Stomach (tissue), 9 donors: Measurements from ENCODE around the gene CDC14A. TPM values are rescaled to one million over a fixed set of nuclear protein-coding genes. Genes with fewer than 3 reads are reported as not detected.

Experiments used
- DNase-seq, 2 donors: peaks; one replicate each; pipeline versions ENCODE4 v3.0.0 to v3.0.0-alpha.2; 2013 to 2019
- H3K27ac ChIP-seq, 5 donors: fragments of 200-600 bp in 4 of 5; sonication (generic) in 4 of 5; one replicate each; pipeline ENCODE4 v1.5.1; 2013 to 2019; ENCODE audit warnings: mild to moderate bottlenecking in 1 of 5, moderate library complexity in 1 of 5
- H3K27me3 ChIP-seq, 3 donors: fragments of 200-600 bp; sonication (generic); one replicate each; pipeline ENCODE4 v1.5.1; 2017 to 2019; ENCODE audit warnings: mixed run types in 1 of 3
- H3K36me3 ChIP-seq, 4 donors: fragments of 200-600 bp; sonication (generic); 1 replicate in 3 of 4; 2 replicates in 1 of 4; pipeline ENCODE4 v1.5.1; 2016 to 2019
- H3K4me1 ChIP-seq, 4 donors: fragments of 200-600 bp; sonication (generic); one replicate each; pipeline ENCODE4 v1.5.1; 2016 to 2019
- H3K4me3 ChIP-seq, 4 donors: fragments of 200-600 bp; sonication (generic) in 3 of 4; one replicate each; pipeline ENCODE4 v1.5.1; 2016 to 2019; ENCODE audit warnings: mild to moderate bottlenecking in 1 of 4
- H3K9me3 ChIP-seq, 4 donors: fragments of 200-600 bp; sonication (generic); one replicate each; pipeline ENCODE4 v1.5.1; 2016 to 2019
- EP300 ChIP-seq: sonication (generic); formaldehyde crosslinking; IDR thresholded peaks from one replicate; pipeline ENCODE4 v1.6.1; 2017; ENCODE audit warnings: antibody characterized with exemption
- POLR2A ChIP-seq, 4 donors: fragments of 450-650 bp; IDR thresholded peaks; one replicate each; pipeline ENCODE4 v1.6.1; 2016; ENCODE audit warnings: antibody characterized with exemption in 4 of 4, control low read depth in 2 of 4, mild to moderate bottlenecking in 1 of 4, moderate library complexity in 1 of 4
- POLR2AphosphoS5 ChIP-seq, 3 donors: sonication (generic); formaldehyde crosslinking; IDR thresholded peaks; one replicate each; pipeline ENCODE4 v1.6.1; 2016; ENCODE audit warnings: antibody characterized with exemption in 3 of 3
- WGBS, 5 donors: extraction: QIAGEN DNeasy Blood & Tissue Kit in 3 of 5; methylation state at CpG; one replicate each; pipeline versions ENCODE4 v1.1.5 to v1.1.7; 2013 to 2018; 5-methylcytosine and 5-hydroxymethylcytosine counted together
- intact Hi-C: fragments of 100-400 bp; cut with DNase I; formaldehyde crosslinking; loops from one replicate; pipeline ENCODE4 v1.15.1; 2023; ENCODE audit warnings: low total_unique reads
- polyA plus RNA-seq, 3 donors: library from polyadenylated mRNA; stranded (reverse); fragments of 200-250 nt; gene quantifications; one replicate each; pipeline ENCODE4 v1.2.3, GENCODE V29; 2013
- total RNA-seq, 5 donors: library from RNA; depleted of rRNA; stranded (reverse); fragments of >200 nt; gene quantifications; one replicate each; pipeline versions ENCODE4 v1.1.0 to v1.2.3, GENCODE V29; 2014 to 2016
- TF ChIP-seq, protein P1 (sequence below), 7 experiments: fragments of 450-650 bp in 4 of 7; fragments of 200-600 bp in 3 of 7; sonication (generic) in 3 of 7; IDR thresholded peaks; one replicate each; pipeline ENCODE4 v1.5.1; 2016 to 2019; ENCODE audit warnings: antibody characterized with exemption in 7 of 7, control low read depth in 2 of 7, mild to moderate bottlenecking in 1 of 7
- donor health status: healthy with polysubstance abuse.
- donor health status: Bipolar disorder and iron deficiency.
- donor health status: healthy.

CDC14A gene
- total and polyA plus RNA-seq, 8 donors = 2.1 to 31.0 (median 12.1) TPM

DNA sequence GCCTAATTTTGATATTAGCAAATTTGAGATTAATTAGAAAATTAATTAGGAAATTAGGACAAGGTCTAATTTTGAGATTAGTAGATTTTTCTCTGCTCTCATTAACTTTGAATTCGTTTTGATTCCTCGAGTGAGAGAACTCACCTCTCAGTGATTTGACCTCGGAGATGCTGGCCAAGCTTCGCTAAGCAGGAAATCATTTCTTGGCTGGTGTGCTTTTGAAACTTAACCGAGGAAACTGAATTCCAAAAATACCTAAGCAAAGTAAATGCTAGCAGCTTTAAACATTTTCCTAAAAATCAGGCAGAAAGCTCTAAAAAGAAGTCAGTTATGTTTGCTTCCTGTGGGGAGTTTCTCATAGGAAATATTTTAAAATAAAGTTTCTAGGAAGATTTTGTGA is 34.9 kb downstream of the CDC14A start:
- H3K4me3 ChIP-seq = no peak overlapping the region

DNA sequence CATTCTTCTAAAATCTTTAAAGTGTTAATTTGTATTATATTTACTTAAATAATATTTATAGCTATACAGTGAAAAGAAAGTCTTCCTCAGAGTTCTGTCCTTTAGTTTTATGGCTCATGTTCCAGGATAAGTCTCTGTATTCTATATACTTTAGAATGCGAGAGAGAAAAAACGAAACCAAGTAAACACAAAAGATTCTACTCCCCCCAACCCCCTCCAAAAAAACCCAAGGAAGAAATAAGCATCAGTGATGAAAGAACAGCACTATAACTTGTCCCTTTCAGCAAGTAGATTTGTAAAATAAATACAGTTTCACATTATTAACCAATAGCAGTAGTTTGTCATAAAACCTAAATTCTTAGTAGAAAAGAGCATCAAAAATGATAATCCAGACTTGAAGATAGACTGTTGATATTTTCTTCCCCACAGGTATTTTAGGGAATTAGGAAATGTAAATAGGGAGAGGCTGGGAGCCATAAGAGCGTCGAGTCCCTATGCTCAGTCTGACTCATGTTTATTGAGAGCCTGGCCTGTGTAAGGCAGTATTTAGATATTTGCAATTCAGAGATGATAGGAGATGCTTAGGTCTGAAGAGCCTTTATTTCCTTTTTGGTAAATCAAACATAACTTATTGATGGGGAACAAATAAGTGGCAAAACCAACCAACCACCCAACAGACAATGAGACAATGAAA is 35.5 kb downstream of the CDC14A start:
- Histone ChIP-seq H3K36me3 (peaks cover 0 to 16% (median 13%) of the 10 kb centered on the region in 4 donors), H3K9me3 (no peaks in the 10 kb centered on the region), H3K27me3 (no peaks in the 10 kb centered on the region), H3K4me3 (no peak overlapping the region), H3K27ac (peak overlapping the region in 4 of 5 donors; percentile 27 to 45 (median 40)), H3K4me1 (peaks cover 0 to 24% (median 10%) of the 10 kb centered on the region in 4 donors)
- no peak for DNase-seq
- WGBS, 5 donors = 24 to 49% (median 26%) methylated on average over 4 of the region's 4 CpGs
- TF ChIP-seq, protein P1, sequence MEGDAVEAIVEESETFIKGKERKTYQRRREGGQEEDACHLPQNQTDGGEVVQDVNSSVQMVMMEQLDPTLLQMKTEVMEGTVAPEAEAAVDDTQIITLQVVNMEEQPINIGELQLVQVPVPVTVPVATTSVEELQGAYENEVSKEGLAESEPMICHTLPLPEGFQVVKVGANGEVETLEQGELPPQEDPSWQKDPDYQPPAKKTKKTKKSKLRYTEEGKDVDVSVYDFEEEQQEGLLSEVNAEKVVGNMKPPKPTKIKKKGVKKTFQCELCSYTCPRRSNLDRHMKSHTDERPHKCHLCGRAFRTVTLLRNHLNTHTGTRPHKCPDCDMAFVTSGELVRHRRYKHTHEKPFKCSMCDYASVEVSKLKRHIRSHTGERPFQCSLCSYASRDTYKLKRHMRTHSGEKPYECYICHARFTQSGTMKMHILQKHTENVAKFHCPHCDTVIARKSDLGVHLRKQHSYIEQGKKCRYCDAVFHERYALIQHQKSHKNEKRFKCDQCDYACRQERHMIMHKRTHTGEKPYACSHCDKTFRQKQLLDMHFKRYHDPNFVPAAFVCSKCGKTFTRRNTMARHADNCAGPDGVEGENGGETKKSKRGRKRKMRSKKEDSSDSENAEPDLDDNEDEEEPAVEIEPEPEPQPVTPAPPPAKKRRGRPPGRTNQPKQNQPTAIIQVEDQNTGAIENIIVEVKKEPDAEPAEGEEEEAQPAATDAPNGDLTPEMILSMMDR (IDR thresholded peaks at IDR 0.05) = no peak
- TF ChIP-seq POLR2AphosphoS5 (IDR thresholded peaks at IDR 0.05) = no peak
- TF ChIP-seq EP300 = no peak
- TF ChIP-seq POLR2A (IDR thresholded peaks at IDR 0.05) = no peak
- intact Hi-C loops = no loop called here

More for the DNA sequence above, 34.9 kb downstream of the CDC14A start:
- DNase-seq = peak in 1 of 2 donors; percentile 52
- peaks cover 0 to 20% (median 10%) of the 10 kb centered on the region in 4 donors for H3K4me1 ChIP-seq
- no peaks in the 10 kb centered on the region for H3K9me3 ChIP-seq
- H3K27me3 ChIP-seq = no peaks in the 10 kb centered on the region
- WGBS, 5 donors = 4 to 22% (median 10%) methylated on average over 5 of the region's 5 CpGs
- intact Hi-C loops = no loop called here
- TF ChIP-seq EP300 (no peak), POLR2AphosphoS5 (IDR thresholded peaks at IDR 0.05) (no peak), POLR2A (IDR thresholded peaks at IDR 0.05) (no peak)
- TF ChIP-seq, protein P1 (IDR thresholded peaks at IDR 0.05) = no peak
- peaks cover 0 to 16% (median 13%) of the 10 kb centered on the region in 4 donors for H3K36me3 ChIP-seq
- H3K27ac ChIP-seq = peak overlapping the region in 4 of 5 donors; percentile 27 to 45 (median 40)

DNA sequence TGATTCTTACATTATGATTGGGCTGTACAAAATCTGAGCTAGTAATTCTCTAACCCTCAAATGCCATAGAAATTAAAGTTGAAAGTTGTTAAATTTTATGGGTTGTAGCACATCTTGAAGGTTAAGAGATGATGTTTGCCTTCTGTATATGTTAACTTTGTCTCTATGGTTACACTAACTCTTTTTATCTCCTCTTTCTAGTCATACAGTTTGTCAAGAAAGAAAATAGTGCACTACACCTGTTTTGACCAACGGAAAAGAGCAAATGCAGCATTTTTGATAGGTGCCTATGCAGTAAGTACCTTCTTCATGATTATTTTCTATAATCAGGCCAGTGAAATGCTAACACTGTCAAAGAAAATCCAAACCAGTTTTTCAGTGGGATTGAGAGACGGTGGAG is 38.2 kb downstream of the CDC14A start:
- H3K9me3 ChIP-seq = no peaks in the 10 kb centered on the region
- WGBS, 5 donors = 55 to 89% (median 82%) methylated on average over 2 of the region's 2 CpGs
- H3K27ac ChIP-seq = no peak overlapping the region
- TF ChIP-seq EP300 (no peak), POLR2A (IDR thresholded peaks at IDR 0.05) (no peak), POLR2AphosphoS5 (IDR thresholded peaks at IDR 0.05) (no peak)
- TF ChIP-seq, protein P1 (IDR thresholded peaks at IDR 0.05) = no peak
- intact Hi-C loops = no loop called here
- H3K27me3 ChIP-seq = no peaks in the 10 kb centered on the region
- DNase-seq = no peak
- peaks cover 0 to 32% (median 14%) of the 10 kb centered on the region in 4 donors for H3K4me1 ChIP-seq
- H3K4me3 ChIP-seq = no peak overlapping the region
- H3K36me3 ChIP-seq = peaks cover 0 to 27% (median 18%) of the 10 kb centered on the region in 4 donors

- no peaks in the 10 kb centered on the region for H3K9me3 ChIP-seq
- DNase-seq = no peak
- no peak overlapping the region for H3K4me3 ChIP-seq
- H3K4me1 ChIP-seq = peaks cover 0 to 29% (median 13%) of the 10 kb centered on the region in 4 donors
- TF ChIP-seq EP300 (no peak), POLR2A (IDR thresholded peaks at IDR 0.05) (no peak), POLR2AphosphoS5 (IDR thresholded peaks at IDR 0.05) (no peak)
- TF ChIP-seq, protein P1 (IDR thresholded peaks at IDR 0.05) = no peak
- intact Hi-C loops = no loop called here
- no peak overlapping the region for H3K27ac ChIP-seq
- H3K27me3 ChIP-seq = no peaks in the 10 kb centered on the region
- H3K36me3 ChIP-seq = peaks cover 0 to 27% (median 18%) of the 10 kb centered on the region in 4 donors
- WGBS, 5 donors = 68 to 83% (median 75%) methylated on average over 1 of the region's 1 CpG
Observed at GRCh38 chr1:100391675-100392074, 39.4 kb downstream of the CDC14A start.
